ENCODE results near the gene CCL16. TPM values are rescaled to one million over a fixed set of nuclear protein-coding genes. Genes with fewer than 3 reads are reported as not detected.

CCL16 gene
- total and polyA plus RNA-seq, 12 donors = 0.03 to 0.88 TPM; not detected in 10

DNA sequence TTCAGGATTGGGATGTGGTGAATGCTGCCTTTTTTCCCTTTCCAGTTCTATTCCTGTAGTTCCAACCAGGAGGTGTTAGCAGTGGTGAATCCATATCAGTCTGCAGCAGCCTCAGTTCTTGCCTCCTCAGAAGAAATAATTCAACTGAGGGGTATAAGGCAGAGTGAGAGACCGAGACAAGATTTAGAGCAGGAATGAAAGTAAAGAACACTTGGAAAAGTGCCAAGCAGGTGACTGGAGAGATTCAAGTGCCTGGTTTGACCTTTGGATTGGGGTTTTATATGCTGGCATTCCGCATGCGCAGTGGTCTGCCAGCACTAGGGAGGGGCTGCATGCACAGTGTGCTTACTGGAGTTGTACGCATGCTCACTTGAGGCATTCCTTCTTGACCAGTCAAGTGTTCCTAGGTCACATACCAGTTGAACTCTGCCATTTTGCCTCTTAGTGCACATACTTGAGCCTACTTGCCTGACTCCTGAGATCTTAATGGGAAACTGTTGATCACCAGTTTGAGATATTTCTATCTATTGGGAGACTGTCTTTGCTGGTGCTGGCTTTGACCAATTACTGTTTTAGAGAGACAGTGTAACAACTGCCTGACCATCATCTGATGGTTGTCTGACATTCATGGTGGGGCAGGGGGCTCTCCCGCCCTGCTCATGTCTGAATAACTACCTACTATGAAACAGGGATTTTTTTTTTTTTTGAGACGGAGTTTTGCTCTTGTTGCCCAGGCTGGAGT is 20.7 kb upstream of the CCL16 start:
- 79 to 87% methylated on average over 6 of the region's 6 CpGs for WGBS, 2 donors
- Histone ChIP-seq H3K36me3 (no peaks in the 10 kb centered on the region), H3K4me3 (no peak overlapping the region), H3K4me1 (no peaks in the 10 kb centered on the region), H3K27me3 (peaks cover 0 to 6% (median 0%) of the 10 kb centered on the region in 7 donors), H3K27ac (no peak overlapping the region), H3K9me3 (no peaks in the 10 kb centered on the region)
- intact Hi-C loops (cut with DNase I) = loop anchor here in 1 of 10 donors (10.0 kb wide), 1 partner anchor 63 kb away; the partner anchor contains the start of gene CCL18
- DNase-seq = no peak
- no peak for TF ChIP-seq CTCF (IDR thresholded peaks at IDR 0.05)
- ATAC-seq = no peak

DNA sequence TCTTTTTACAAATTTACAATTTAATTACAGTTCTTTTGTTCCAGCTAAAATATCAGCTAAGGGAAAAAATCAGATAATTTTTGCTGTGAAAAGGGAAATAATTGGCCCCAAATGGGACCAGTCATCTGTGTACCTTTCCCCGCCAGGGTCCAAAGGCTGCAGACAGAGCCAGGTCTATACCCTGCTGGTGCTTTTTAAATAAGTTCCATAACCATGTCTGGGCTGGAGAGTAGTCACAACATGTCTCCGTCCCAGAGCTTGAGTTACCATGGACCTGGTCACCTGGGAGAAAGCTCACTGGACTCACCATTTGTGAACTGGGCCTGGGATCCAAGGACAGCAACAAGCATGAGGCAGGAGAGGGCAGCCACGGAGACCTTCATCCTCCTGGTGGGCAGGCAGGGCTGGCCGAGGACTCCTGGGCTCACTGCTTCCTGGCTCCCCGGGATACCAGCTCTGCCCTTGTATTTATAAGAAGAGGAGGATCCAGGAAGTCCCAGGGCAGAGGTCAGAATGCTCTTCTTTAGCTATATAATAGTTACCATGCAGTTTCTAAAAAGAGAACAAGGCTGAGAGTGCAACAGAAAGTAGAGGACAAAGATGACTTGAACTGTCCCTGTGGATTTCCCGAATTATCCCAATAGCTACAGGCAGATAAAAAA is 19.9 kb upstream of the CCL16 start, which contains the start of gene CCL15:
Gene CCL15, minus strand, starts transcription at position 444 of the 662 bp plus-strand sequence. Its CDS starts 61 bp downstream, at position 383.
- no peak for TF ChIP-seq CTCF (IDR thresholded peaks at IDR 0.05)
- Histone ChIP-seq H3K27ac (no peak within 1 kb of the TSS), H3K36me3 (no peaks in the 10 kb centered on the region), H3K9me3 (no peaks in the 10 kb centered on the region), H3K27me3 (peaks cover 0 to 6% (median 0%) of the 10 kb centered on the region in 7 donors), H3K4me3 (no peak within 1 kb of the TSS), H3K4me1 (no peaks in the 10 kb centered on the region)
- intact Hi-C loops (cut with DNase I) = loop anchor here in 1 of 10 donors (10.0 kb wide), 1 partner anchor 64 kb away; the partner anchor contains the start of gene CCL18
- no peak for DNase-seq
- WGBS, 2 donors = 66 to 73% methylated on average over 6 of the region's 6 CpGs
- no peak for ATAC-seq

GRCh38 chr17:36000732-36001109 is 19.4 kb upstream of the CCL16 start:
- Histone ChIP-seq H3K27ac (no peak overlapping the region), H3K4me3 (no peak overlapping the region), H3K27me3 (peaks cover 0 to 2% (median 0%) of the 10 kb centered on the region in 7 donors), H3K9me3 (no peaks in the 10 kb centered on the region), H3K36me3 (no peaks in the 10 kb centered on the region), H3K4me1 (no peaks in the 10 kb centered on the region)
- ATAC-seq (no peak), DNase-seq (no peak)
- 80 to 87% methylated on average over 6 of the region's 6 CpGs for WGBS, 2 donors
- TF ChIP-seq CTCF (IDR thresholded peaks at IDR 0.05) = no peak
- intact Hi-C loops (cut with DNase I) = loop anchor here in 1 of 10 donors (10.0 kb wide), 1 partner anchor 64 kb away; the partner anchor contains the start of gene CCL18

DNA sequence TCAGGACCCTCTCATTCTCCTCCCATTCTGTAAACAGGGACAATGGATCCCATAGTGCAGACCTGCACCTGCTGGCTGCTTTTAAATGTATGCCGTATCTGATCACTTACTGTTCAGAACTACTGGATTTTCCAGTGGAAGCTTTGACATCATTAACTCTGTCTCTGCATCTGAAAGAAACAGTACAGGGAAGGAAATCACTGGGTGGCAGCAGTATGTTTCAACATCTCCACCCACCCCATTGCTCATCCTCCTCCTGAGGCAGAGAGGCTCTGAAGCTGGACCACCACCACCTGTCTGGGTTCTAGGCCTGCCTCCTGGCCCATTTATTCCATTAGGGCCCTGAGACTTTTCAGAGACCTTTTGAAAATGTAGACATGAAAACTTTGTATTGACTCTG is 17.5 kb upstream of the CCL16 start:
- TF ChIP-seq CTCF (IDR thresholded peaks at IDR 0.05) = no peak
- Histone ChIP-seq H3K4me1 (no peaks in the 10 kb centered on the region), H3K36me3 (no peaks in the 10 kb centered on the region), H3K27me3 (no peaks in the 10 kb centered on the region), H3K27ac (no peak overlapping the region), H3K9me3 (peaks cover 0 to 10% (median 0%) of the 10 kb centered on the region in 11 donors), H3K4me3 (no peak overlapping the region)
- DNase-seq = no peak
- 81 to 85% methylated on average over 1 of the region's 1 CpG for WGBS, 2 donors
- intact Hi-C loops (cut with DNase I) = no loop called here
- no peak for ATAC-seq
